GM18498 (cell line): ENCODE data around the gene NEDD8.
A peak's percentile ranks its signal among the peaks of the same experiment; 100 is the strongest.
"Not testable (repeated sequence)": the region's sequence is repeated elsewhere in the genome, so short reads cannot be mapped to it uniquely, and the experiment has no call there.

Experiments used
- ATAC-seq: cut with Tn5 transposase; IDR thresholded peaks from one replicate; pipeline ENCODE4 v1.9.1; 2021; ENCODE audit warnings: mild to moderate bottlenecking, moderate library complexity; ENCODE audit not compliant: unreplicated experiment

The NEDD8 gene

DNA sequence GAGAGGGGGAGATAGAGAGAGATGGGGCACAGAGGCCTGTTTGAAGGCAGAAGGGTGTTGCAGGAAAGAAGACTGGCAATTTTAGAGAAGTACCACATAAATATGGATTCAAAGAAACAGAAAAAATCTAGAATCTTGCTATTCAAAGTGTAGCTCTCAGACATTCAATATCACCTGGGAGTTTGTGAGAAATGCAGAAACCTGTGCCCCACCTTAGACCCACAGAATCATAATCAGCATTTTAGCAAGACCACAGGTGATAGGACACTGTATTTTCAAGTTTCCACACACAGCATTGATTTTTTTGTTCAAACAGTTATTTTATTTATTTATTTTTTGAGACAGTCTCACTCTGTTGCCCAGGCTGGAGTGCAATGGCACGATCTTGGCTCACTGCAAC lies 3.3 kb downstream of the NEDD8 start:
- ATAC-seq: no peak

DNA sequence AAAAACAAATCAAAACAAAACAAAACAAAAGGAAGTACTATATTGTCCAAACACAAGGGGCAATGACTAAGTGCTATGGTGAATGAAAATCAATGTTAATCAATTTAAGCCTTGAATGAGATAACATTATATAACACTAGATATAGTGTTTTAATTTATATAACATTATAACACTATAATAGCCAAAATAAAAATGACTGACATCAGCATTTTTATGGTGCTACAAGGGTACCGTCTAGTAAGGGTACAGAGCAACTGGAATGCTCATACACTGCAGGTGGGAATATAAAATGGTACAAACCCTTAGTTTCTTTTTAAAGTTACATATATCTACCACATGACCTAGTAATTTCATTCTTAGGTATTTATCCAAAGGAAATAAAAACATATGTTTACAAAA lies 5.7 kb downstream of the NEDD8 start:
- no peak for ATAC-seq

DNA sequence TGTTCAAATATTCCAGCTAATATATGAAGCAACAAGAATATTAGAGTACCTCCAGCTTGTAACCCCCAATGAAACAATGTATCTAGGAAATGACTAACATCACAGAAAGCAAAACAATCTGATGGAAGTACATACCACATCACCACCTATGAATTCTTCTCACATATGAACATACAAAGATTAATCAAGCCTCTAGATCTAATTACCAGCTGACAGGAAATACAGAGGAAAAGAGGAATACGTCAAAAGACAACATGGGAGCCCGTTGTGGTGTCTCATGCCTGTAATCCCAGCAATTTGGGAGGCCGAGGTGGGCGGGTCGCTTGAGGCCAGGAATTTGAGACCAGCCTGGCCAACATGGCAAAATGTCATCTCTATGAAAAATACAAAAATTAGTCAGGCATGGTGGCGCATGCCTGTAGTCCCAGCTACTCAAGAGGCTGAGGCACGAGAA lies 7.5 kb downstream of the NEDD8 start:
- no peak for ATAC-seq

DNA sequence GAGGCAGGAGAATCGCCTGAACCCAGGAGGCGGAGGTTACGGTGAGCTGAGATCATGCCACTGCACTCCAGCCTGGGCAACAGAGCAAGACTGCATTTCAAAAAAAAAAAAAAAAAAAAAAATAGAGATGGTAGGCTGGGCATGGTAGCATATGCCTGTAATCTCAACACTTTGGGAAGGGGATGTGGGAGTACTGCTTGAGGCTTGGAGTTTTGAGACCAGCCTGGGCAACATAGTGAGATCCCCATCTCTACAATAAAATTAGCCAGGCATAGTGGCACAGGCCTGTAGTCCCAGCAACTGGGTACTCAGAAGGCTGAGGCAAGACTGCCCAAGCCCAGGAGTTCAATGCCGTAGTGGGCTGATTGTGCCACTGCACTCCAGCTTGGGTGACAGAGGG lies 9.2 kb downstream of the NEDD8 start:
- ATAC-seq: not testable (repeated sequence)

DNA sequence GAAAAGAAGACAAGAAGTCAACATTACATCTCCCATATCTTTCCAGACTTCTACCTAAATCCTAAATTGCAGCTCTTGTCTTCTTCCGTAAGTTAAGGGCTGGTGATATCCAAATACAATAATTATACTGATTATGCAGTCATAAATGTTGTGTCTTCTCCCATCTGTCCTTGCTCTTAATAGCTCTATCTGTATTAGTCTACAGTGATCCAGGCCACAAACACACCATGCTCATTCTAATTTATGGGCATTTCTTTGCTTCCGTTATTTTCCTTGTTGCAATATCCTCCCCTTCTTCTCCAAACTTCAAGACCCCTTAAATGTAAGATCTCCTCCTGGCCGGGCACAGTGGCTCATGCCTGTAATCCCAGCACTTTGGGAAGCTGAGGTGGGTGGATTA lies 12.6 kb downstream of the NEDD8 start:
- ATAC-seq: no peak

DNA sequence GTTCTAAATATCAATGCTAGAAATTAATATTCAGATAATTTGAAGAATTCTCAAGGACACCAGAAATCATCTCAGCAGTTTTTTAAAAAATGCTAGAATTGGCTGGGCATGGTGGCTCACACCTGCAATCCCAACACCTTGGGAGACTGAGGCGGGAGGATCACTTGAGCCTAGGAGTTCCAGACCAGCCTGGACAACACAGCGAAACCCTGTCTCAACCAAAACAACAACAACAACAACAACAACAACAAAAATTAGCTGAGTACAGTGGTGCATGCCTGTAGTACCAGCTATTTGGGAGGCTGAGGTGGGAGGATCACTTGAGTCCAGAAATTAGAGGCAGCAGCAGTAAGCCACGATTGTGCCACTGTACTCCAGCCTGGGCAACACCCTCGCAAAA lies 13.1 kb downstream of the NEDD8 start:
- ATAC-seq: no peak

DNA sequence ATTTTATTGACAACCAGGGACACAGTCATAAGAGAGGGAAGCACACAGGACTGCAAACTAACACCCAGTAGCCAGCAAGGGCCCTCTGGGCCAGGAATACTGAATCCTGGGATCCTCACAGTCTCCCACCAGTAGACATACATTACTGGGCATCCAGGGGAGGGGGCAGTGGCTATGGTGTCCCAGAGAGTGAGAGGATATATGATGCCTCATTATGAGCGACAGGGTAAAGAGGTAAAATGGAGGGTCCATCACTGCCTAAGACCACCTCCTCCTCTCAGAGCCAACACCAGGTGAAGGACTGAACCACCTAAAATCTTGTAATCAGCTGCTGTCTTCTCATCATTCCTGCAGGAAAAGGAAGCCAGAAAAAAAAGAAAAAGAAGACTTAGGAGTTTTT lies 15.3 kb downstream of the NEDD8 start:
- not testable (repeated sequence) for ATAC-seq

DNA sequence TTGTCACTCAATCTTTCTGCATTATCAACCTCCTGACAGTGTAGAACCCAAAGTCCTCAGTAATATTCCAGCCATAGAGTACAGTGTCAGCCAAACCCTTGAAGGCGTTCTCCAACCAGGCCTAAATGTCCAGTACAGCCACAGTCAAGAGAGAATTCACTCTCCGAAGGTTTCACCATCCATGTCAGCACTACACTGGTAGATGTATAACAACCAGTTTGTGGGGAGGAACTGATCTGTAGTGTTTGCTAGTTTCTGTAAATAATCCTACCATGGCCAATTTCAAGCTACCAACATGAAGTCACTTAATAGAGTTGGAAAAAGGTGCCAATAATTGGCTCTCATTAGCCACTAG lies 15.8 kb downstream of the NEDD8 start:
- no peak for ATAC-seq

DNA sequence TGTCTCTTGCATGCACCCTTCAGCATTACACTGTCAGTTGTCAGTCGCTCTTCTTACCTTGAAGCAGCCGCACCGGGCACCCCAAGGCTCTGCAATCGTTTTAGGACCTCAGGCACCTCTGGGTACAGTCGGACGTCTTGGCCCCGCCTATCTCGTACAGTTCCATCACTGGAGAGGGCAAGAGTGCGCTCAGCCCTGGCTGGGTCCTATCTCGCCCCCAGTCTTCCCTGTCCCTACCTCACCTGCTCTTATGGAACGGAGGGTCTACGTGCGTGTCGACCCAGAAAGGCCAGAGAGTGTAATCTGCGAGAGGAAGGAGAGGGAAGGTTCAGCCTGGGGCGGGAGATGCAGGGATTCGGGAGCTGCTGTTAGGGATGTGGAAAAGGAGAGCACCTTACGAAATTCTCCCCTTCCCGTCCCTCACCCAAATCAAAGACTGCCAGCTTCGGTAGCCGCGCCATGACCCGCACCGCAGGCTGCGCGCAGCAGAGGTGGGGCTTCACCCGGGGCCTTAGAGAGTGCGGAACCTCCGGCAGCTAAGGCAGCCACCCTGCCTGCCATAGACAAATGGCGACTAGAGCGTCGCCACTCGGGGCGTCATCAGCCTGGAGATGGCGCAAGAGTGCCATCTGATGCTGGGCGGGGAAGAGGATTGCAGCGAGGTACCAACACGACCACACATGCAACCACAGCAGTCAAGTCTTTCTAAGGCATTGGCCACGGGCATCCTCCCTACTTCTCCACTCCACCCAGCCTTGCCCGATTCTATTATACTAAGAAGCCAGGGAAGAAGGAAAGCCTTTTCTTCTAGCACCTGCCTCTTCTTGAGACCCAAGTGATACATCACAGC lies 16.4 kb downstream of the NEDD8 start, which contains the start of gene MDP1:
MDP1 (minus strand) TSS at position 572 of the 850 bp plus-strand sequence; CDS start at position 461, 111 bp downstream.
- peak; percentile 69 for ATAC-seq

DNA sequence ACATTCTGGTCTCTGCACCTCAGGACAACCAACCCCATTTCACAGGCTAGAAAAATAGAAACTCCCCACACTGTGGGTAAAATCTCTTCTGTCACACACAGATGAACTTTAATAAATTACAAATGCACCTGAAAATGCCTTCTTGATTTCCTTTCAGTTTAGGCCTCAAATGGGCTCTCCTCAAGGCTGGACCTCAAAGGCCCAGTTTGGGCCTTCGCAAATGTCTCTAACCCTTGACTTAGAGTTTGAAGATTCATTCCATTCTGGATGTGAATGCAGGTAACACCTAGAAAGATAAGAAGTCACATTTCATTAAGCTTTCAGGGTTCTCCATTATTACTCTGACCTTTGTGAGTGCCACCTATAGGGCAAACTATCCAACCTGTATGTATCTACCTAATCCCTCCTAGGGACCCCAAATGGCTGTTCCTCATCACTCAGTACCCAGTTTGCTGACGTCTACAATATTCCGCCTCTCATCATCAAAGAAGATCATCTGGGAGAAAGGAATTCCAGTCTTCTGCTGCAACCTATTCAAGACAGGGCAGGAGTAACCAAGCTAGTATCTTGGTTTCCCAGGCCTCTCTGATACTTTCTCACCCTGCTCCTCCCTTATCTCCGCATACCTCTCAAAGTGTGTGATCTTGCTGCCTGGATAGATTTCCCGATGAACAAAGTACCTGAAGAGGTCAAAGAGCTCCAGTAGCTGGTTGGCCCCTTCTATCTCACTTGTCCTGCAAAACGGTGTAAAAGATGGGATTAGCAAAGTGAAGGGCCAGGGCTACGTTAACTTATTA lies 18.1 kb downstream of the NEDD8 start:
- ATAC-seq: no peak

DNA sequence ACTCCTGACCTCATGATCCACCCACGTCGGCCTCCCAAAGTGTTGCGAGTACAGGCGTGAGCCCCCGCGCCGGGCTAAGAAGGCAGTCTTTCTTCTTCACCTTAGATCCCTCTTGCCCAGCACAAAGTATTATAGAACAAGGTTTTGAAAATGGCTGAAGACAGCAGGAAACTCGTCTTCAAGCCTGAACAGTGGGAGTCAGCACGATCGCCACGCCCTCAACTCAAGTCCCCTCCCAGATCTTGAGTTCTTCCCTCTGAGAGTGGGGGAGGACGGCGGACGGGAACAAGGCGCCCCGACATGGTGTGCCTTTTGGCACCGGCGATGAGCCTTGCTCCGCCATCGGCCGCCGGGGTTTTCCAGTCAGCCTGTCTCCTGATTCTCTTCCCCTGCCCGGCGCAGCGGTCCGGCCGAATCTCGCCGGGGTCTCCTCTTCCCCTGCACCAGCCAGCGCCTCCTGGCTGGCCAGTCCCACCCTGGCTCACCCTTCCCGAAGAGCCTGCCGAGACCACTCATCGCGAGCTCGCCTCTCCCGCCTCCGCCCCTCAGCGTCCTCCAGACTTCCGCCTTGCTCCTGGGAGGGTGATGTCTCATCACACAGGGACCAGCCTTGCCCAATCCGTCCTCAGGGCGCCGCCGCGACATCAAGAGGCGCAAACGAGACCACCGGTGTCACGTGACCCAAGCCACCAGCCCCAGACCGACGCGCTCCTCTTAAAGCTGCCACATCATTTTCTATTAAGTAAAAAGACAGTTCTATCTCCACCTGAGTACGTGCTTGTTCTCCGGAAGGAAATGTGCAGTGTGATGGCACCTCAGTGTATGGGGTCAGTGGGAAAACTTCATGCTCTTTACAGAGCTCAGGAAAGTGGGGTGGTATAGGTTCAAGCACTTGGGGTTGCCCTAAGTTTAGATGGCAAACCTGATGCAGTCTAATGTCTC lies 19.0 kb downstream of the NEDD8 start, which contains the start of gene CHMP4A:
CHMP4A (minus strand) TSS at position 565 of the 942 bp plus-strand sequence; CDS start at position 516, 49 bp downstream.
- peak; percentile 74 for ATAC-seq

DNA sequence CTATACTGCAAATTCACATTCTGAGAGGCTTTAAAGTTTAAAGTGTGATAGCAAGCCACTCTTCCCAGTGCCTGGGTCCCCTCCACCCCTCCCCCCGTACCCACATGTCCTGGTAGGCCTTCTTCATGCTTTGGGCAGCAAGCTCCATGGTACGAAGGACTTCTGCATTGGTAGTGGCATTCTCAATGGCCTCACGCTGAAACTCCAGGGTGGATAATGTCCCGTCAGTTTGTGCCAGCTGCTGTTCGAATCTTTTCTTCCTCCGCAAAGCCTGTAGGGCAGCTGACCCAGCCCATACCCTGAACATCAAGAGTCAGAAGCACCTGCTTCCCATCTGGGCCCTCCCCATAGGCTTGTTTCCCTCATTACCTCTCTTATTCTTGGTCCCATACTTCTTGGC lies 20.9 kb downstream of the NEDD8 start:
- no peak for ATAC-seq

DNA sequence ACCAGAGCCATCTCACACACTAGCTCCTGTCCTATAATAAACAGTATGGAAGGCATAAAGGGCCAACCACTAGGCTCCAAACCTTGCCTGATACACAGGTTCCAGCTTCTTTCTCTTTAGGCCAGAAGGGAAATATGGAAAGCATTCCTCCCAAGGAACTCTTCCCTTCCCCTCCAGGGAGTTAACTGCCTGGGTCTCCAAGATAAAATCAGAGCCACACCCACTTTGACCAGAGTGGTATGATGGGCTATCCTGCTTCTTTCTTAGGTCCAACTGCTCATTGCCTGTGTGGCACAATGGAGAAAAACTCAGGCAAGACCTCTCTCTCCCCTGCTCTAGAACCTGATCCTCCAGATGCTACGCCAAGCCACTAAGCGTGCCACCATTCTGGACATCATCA lies 24.5 kb downstream of the NEDD8 start:
- ATAC-seq: no peak

DNA sequence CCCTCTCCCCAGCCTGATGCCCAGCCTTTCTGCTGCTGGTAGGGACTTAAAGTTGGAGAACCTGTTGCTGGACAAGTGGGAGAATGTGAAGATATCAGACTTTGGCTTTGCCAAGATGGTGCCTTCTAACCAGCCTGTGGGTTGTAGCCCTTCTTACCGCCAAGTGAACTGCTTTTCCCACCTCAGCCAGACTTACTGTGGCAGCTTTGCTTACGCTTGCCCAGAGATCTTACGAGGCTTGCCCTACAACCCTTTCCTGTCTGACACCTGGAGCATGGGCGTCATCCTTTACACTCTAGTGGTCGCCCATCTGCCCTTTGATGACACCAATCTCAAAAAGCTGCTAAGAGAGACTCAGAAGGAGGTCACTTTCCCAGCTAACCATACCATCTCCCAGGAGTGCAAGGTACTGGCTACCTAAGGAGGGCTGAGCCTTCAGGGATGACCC lies 25.0 kb downstream of the NEDD8 start:
- ATAC-seq: no peak

DNA sequence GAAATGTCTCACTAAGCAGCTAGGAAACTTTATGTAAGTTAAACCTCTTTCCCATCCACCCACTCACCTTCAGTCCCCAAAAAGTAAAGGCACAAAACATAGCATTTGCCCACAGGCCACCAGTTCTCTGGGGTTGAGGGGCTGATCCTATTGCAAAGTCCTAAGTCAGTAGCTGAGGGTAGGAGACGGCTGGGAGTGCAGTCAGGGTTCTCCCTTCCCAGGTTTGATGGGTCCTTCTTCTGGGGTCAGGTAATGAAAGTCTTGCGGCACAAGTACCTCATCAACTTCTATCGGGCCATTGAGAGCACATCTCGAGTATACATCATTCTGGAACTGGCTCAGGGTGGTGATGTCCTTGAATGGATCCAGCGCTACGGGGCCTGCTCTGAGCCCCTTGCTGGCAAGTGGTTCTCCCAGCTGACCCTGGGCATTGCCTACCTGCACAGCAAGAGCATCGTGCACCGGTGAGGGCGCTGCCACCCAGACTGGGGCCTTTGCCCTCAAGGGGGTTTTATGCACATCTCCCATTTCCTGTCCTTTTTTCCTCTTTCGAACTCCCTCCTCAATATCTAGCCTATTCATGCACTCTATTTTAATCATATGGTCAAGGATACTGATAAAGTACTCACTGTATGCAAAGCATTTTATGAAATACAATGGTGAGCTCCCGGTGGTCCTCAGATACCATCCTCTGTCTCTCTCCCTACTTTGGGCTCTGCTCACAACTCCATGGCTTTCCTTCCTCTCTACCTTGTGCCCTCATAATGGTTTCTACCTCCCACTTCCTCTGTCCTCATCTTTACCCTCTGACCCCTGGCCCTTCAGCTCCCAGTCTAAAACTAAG lies 25.7 kb downstream of the NEDD8 start:
- no peak for ATAC-seq

DNA sequence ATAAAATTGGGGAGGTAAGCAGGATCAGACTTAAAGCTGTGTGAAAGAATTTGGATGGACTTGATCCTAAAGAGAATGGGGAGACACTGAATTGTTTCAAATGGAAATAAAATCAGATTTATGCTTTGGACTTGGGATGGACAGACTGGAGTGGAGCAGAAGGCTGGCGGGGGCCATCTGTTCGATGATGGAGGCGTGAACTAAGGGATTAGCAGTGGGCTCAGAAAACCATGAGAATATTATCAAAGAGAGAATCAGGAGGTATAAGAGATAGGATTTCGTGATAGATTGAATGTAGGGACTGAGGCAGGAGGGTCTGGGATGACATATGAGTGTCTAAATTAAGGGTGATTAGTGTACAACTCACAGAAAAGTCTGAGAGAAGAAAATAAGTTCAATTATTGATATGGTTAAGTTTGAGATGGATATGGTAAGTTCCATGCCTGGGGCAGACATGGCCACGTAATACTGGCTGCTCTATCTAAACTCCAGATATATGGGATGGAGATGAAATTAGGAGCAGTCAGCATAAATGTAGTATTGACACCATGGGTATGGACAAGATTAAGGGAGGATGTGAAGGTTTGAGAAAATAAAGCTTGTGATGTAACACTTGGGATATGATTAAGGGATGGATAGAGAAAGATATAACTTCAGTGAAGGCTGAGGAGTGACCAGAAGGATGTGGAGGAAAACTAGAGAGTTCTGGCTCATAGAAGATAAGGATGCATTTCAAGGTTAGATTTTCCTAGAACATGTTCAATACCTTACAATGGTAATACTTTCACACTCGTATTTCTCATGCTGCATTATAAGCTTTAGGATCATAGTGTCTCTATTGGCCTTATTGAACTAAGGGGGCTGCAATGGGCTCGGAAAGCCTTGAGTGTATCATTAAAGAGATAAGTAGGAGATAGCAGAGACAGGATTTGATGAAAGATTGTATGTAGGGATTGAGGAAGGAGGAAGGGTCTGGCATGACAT lies 27.7 kb downstream of the NEDD8 start:
- no peak for ATAC-seq

DNA sequence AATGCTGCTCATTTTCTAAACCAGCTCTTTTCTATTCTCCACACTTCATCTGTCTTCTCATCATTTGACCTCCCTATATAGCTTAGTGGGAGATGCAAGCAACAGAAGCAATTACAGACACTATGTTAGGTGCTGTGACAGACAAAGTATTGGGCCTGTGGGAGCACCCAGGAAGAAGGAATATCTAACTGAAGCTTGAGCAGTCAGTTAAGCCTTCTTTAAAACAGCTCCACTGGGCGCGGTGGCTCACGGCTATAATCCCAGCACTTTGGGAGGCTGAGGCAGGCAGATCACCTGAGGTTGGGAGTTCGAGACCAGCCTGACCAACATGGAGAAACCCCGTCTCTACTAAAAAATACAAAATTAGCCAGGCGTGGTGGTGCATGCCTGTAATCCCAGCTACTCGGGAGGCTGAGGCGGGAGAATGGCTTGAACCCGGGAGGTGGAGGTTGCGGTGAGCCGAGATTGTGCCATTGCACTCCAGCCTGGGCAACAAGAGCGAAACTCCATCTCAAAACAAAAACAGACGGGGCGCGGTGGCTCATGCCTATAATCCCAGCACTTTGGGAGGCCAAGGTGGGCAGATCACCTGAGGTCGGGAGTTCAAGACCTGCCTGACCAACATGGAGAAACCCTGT lies 28.8 kb downstream of the NEDD8 start:
- not testable (repeated sequence) for ATAC-seq

DNA sequence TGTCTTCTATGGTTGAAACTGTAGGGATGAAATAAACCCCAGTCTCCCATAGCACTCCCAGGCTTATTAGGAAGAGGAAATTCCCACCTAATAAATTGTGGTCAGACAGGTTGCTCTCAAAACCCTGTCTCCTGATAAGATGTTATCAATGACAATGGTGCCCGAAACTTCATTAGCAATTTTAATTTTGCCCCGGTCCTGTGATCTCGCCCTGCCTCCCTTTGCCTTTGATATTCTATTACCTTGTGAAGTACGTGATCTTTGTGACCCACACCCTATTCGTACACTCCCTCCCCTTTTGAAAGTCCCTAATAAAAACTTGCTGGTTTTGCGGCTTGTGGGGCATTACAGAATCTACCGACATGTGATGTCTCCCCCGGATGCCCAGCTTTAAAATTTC lies 29.6 kb downstream of the NEDD8 start:
- not testable (repeated sequence) for ATAC-seq
